Fibroblast of lung (primary cell): Measurements from ENCODE around the gene NCOA7. TPM values are rescaled to one million over a fixed set of nuclear protein-coding genes. Genes with fewer than 3 reads are reported as not detected.

Experiments used
- DNase-seq, 2 donors: peaks; one replicate each; pipeline versions ENCODE4 v3.0.0 to v3.0.0-alpha.2; 2010; ENCODE audit warnings: low read depth in 2 of 2
- H2AFZ ChIP-seq: 2 replicates; pipeline ENCODE4 v1.5.1; 2012; ENCODE audit warnings: low read length, control low read depth, inconsistent platforms
- H3K27ac ChIP-seq: 2 replicates; pipeline ENCODE4 v1.5.1; 2011; ENCODE audit warnings: low read length, control low read depth; ENCODE audit not compliant: insufficient read depth
- H3K27me3 ChIP-seq: 2 replicates; pipeline ENCODE4 v1.5.1; 2011; ENCODE audit warnings: mild to moderate bottlenecking, low read length; ENCODE audit not compliant: control insufficient read depth, insufficient read depth
- H3K36me3 ChIP-seq: 2 replicates; pipeline ENCODE4 v1.5.1; 2011; ENCODE audit warnings: low read length; ENCODE audit not compliant: control insufficient read depth, insufficient read depth
- H3K4me1 ChIP-seq: 2 replicates; pipeline ENCODE4 v1.5.1; 2011; ENCODE audit warnings: low read length; ENCODE audit not compliant: control insufficient read depth, insufficient read depth; ENCODE audit errors: extremely low read depth
- H3K4me2 ChIP-seq: 2 replicates; pipeline ENCODE4 v1.5.1; 2011; ENCODE audit warnings: low read length, control low read depth; ENCODE audit not compliant: insufficient read depth; ENCODE audit errors: extremely low read depth
- H3K4me3 ChIP-seq, 4 experiments: fragments of 200-600 bp in 1 of 4; sonication (generic) in 1 of 4; replicated peaks in 1 of 4; 2 replicates each; pipeline ENCODE4 v1.5.1; 2011 to 2016; ENCODE audit warnings: low read length in 4 of 4, low read depth in 3 of 4, mild to moderate bottlenecking in 3 of 4, control low read depth in 2 of 4, inconsistent platforms in 1 of 4, mixed read lengths in 1 of 4; ENCODE audit not compliant: insufficient read depth in 1 of 4; ENCODE audit errors: control extremely low read depth in 1 of 4
- H3K79me2 ChIP-seq: 2 replicates; pipeline ENCODE4 v1.5.1; 2012; ENCODE audit warnings: mild to moderate bottlenecking, low read length, inconsistent platforms; ENCODE audit not compliant: control insufficient read depth, insufficient read depth
- H3K9ac ChIP-seq: 2 replicates; pipeline ENCODE4 v1.5.1; 2011; ENCODE audit warnings: mild to moderate bottlenecking, low read length, control low read depth; ENCODE audit not compliant: insufficient read depth
- H3K9me3 ChIP-seq: 2 replicates; pipeline ENCODE4 v1.5.1; 2012; ENCODE audit warnings: low read depth, low read length; ENCODE audit not compliant: control insufficient read depth, insufficient read depth
- H4K20me1 ChIP-seq: 2 replicates; pipeline ENCODE4 v1.5.1; 2011; ENCODE audit warnings: low read length; ENCODE audit not compliant: control insufficient read depth, insufficient read depth; ENCODE audit errors: extremely low read depth
- EZH2 ChIP-seq: IDR thresholded peaks from 2 replicates; pipeline ENCODE4 v1.5.1; 2012; ENCODE audit warnings: low read length, control low read depth, mild to moderate bottlenecking; ENCODE audit errors: missing control alignments
- polyA plus RNA-seq, 2 donors: library from polyadenylated mRNA; depleted of rRNA in 1 of 2; stranded (reverse) in 1 of 2; unstranded in 1 of 2; fragments of >200 nt; gene quantifications; 2 replicates each; pipeline ENCODE4 v1.2.1, GENCODE V29; 2011 to 2012; ENCODE audit warnings: missing spikeins in 1 of 2
- total RNA-seq: library from RNA; depleted of rRNA; stranded (reverse); fragments of >200 nt; gene quantifications from 2 replicates; pipeline ENCODE4 v1.2.1, GENCODE V29; 2014
- TF ChIP-seq, protein P1 (sequence below), 2 donors: IDR thresholded peaks in 1 of 2; conservative IDR thresholded peaks in 1 of 2; 1 replicate in 1 of 2; 2 replicates in 1 of 2; pipeline ENCODE4 v1.5.1; 2011 to 2012; ENCODE audit warnings: low read length in 2 of 2, control low read depth in 1 of 2, inconsistent platforms in 1 of 2, low read depth in 1 of 2, mild to moderate bottlenecking in 1 of 2

The NCOA7 gene
- total and polyA plus RNA-seq, 2 donors (not counting 1 experiment from before 2014, with no cell fraction given): 13.7 to 49.9 TPM

DNA sequence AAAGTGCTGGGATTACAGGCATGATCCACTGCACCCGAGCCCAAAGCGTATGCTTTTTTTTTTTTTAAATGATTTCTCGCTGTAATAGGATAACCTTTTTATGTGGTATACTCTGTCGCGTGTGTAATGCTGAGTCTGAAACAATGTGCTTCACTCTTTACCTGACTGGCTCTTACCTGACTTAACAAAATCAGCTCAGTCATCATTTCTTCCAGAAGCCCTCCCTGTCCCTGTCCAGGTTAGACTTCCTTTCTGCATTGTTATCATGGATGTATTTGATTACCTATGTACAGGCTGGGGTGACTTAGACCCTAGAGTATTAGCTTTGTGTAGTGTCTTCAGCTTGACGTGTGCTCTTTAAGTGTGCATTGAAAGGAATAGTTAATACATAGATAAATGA is 67.1 kb downstream of the NCOA7 start:
- no peaks in the 10 kb centered on the region for H3K36me3 ChIP-seq
- no peak for TF ChIP-seq EZH2
- TF ChIP-seq, protein P1, sequence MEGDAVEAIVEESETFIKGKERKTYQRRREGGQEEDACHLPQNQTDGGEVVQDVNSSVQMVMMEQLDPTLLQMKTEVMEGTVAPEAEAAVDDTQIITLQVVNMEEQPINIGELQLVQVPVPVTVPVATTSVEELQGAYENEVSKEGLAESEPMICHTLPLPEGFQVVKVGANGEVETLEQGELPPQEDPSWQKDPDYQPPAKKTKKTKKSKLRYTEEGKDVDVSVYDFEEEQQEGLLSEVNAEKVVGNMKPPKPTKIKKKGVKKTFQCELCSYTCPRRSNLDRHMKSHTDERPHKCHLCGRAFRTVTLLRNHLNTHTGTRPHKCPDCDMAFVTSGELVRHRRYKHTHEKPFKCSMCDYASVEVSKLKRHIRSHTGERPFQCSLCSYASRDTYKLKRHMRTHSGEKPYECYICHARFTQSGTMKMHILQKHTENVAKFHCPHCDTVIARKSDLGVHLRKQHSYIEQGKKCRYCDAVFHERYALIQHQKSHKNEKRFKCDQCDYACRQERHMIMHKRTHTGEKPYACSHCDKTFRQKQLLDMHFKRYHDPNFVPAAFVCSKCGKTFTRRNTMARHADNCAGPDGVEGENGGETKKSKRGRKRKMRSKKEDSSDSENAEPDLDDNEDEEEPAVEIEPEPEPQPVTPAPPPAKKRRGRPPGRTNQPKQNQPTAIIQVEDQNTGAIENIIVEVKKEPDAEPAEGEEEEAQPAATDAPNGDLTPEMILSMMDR (conservative IDR thresholded peaks at IDR 0.05 in 1 of 2, IDR thresholded peaks at IDR 0.05 in 1 of 2; ENCODE audit: low read depth in 1 of 2, low read length in 2 of 2): no peak
- H3K27me3 ChIP-seq: no peaks in the 10 kb centered on the region
- H3K4me3 ChIP-seq: no peak overlapping the region
- no peaks in the 10 kb centered on the region for H3K79me2 ChIP-seq
- no peak overlapping the region for H3K27ac ChIP-seq
- no peak overlapping the region for H2AFZ ChIP-seq
- H4K20me1 ChIP-seq: no peaks in the 10 kb centered on the region
- H3K4me2 ChIP-seq: no peak overlapping the region
- H3K9ac ChIP-seq: no peak overlapping the region
- H3K4me1 ChIP-seq: no peaks in the 10 kb centered on the region
- DNase-seq: no peak
- no peaks in the 10 kb centered on the region for H3K9me3 ChIP-seq

DNA sequence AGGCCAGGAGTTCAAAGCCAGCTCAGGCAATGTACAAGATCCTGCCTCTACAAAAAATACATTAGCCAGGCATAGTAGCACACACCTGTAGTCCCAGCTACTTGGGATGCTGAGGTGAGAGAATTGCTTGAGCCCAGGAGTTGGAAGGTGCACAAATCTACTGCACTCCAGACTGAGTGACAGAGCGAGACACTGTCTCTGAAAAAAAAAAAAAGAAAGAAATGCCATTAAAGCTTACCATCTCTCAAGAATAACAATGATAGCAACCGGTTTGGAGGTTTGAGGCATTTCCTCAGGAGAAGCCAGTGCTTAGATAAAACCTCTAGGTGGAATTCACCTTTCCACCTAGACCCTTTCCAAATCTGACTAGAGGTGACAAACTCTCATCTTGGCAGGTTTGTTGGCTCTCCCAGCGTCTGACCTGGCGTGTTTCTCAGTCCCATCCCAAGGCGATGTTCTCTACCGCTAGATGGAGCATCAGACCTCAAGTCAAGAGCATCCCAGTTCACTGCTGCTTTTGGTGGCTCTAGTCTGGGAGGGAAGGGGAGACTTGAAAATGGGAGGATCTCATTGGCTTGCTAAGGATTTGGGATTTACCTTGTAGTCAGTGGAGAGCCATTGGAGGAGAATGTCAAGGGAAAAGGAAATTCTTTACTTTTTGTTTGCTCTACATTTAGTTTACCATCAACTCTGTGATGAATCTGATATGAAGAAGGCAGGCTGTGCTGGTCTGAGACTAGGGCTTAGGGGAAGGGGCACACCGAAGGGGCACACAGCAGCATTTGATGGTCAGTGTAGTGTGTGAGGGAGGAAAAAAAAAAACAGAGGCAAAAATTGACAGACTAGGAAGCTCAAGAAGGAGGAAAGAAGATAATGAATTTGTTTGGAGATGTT is 67.9 kb downstream of the NCOA7 start:
- H3K27me3 ChIP-seq: no peaks in the 10 kb centered on the region

DNA sequence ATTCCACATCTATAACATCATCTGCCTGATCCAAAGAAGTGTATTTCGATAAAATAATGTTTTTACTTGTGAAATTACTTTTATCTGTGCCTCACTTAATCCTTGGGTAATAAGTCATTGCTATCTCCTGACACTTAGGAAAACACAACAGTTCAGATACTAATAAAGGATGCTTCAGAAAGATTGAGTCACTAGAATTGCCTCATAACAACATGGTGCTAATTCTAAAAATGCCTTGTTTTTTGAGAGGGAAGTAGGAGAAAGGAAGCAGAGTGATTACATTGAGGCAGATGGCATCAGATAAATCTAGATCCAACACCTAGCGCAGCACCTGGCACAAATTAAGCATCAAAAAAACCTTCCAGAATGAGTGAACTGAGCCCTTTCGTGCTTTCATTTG is 69.0 kb downstream of the NCOA7 start:
- Histone ChIP-seq H3K4me2 (no peak overlapping the region), H2AFZ (no peak overlapping the region), H3K36me3 (no peaks in the 10 kb centered on the region), H3K4me1 (no peaks in the 10 kb centered on the region), H3K4me3 (no peak overlapping the region), H3K79me2 (no peaks in the 10 kb centered on the region), H3K27ac (no peak overlapping the region), H3K9ac (no peak overlapping the region), H3K9me3 (no peaks in the 10 kb centered on the region), H3K27me3 (no peaks in the 10 kb centered on the region), H4K20me1 (no peaks in the 10 kb centered on the region)
- TF ChIP-seq, protein P1 (conservative IDR thresholded peaks at IDR 0.05 in 1 of 2, IDR thresholded peaks at IDR 0.05 in 1 of 2; ENCODE audit: low read depth in 1 of 2, low read length in 2 of 2): no peak
- no peak for TF ChIP-seq EZH2
- no peak for DNase-seq

More for the DNA sequence above, 67.9 kb downstream of the NCOA7 start:
- H3K27ac ChIP-seq: no peak overlapping the region
- H3K36me3 ChIP-seq: no peaks in the 10 kb centered on the region
- H3K4me3 ChIP-seq: no peak overlapping the region
- no peak overlapping the region for H3K9ac ChIP-seq
- no peak for TF ChIP-seq EZH2
- TF ChIP-seq, protein P1 (conservative IDR thresholded peaks at IDR 0.05 in 1 of 2, IDR thresholded peaks at IDR 0.05 in 1 of 2; ENCODE audit: low read depth in 1 of 2, low read length in 2 of 2): peak; percentile 84 to 92
- H3K79me2 ChIP-seq: no peaks in the 10 kb centered on the region
- H3K4me2 ChIP-seq: no peak overlapping the region
- DNase-seq: peak; percentile 67 to 75
- H4K20me1 ChIP-seq: no peaks in the 10 kb centered on the region
- H3K4me1 ChIP-seq: no peaks in the 10 kb centered on the region
- H3K9me3 ChIP-seq: no peaks in the 10 kb centered on the region
- H2AFZ ChIP-seq: no peak overlapping the region
